HepG2 (cell line): ENCODE measurements around the gene TMEM97. TPM values are rescaled to one million over a fixed set of nuclear protein-coding genes. Genes with fewer than 3 reads are reported as not detected.
A peak's percentile ranks its signal among the peaks of the same experiment; 100 is the strongest.

Source experiments
- ATF3 ChIP-seq: sonication (generic); formaldehyde crosslinking; IDR thresholded peaks from 2 replicates; pipeline ENCODE4 v1.4.0; 2020; ENCODE audit warnings: missing genetic modification reagents
- FOXK2 ChIP-seq: fragments of 450-650 bp; IDR thresholded peaks from 2 replicates; pipeline ENCODE4 v1.6.1; 2016
- NFKBIZ ChIP-seq: IDR thresholded peaks from 2 replicates; pipeline ENCODE4 v1.6.1; 2018; ENCODE audit warnings: missing genetic modification reagents, missing compliant biosample characterization
- NR2C2 ChIP-seq: sonication (generic); formaldehyde crosslinking; IDR thresholded peaks from 2 replicates; pipeline ENCODE4 v1.4.0; 2020; ENCODE audit warnings: missing genetic modification reagents, mild to moderate bottlenecking, moderate library complexity, borderline replicate concordance
- PITX1 ChIP-seq: sonication (generic); formaldehyde crosslinking; IDR thresholded peaks from 2 replicates; pipeline ENCODE4 v1.5.1; 2020; ENCODE audit warnings: mild to moderate bottlenecking, missing genetic modification reagents
- RBFOX2 ChIP-seq: fragments of 200-400 bp; formaldehyde crosslinking; IDR thresholded peaks from 2 replicates; pipeline ENCODE4 v1.6.1; 2017; ENCODE audit warnings: low read depth, mild to moderate bottlenecking, low read length
- REPIN1 ChIP-seq: sonication (generic); formaldehyde crosslinking; IDR thresholded peaks from 2 replicates; pipeline ENCODE4 v1.8.0; 2022; ENCODE audit warnings: missing genetic modification reagents, low read depth, mild to moderate bottlenecking, borderline replicate concordance
- ZNF143 ChIP-seq: sonication (generic); formaldehyde crosslinking; IDR thresholded peaks from 2 replicates; pipeline ENCODE4 v1.4.0; 2020; ENCODE audit warnings: missing genetic modification reagents
- ZNF33A ChIP-seq: sonication (generic); formaldehyde crosslinking; IDR thresholded peaks from 2 replicates; pipeline ENCODE4 v1.5.1; 2020; ENCODE audit warnings: missing genetic modification reagents, mild to moderate bottlenecking, moderate library complexity, borderline replicate concordance
- ZNF546 ChIP-seq: sonication (generic); formaldehyde crosslinking; conservative IDR thresholded peaks from 2 replicates; pipeline ENCODE4 v1.8.1; 2023; ENCODE audit warnings: mild to moderate bottlenecking, missing genetic modification reagents
- ZNF567 ChIP-seq: sonication (generic); formaldehyde crosslinking; IDR thresholded peaks from 2 replicates; pipeline ENCODE4 v1.8.1; 2023; ENCODE audit warnings: mild to moderate bottlenecking, missing genetic modification reagents, borderline replicate concordance
- ZNF619 ChIP-seq: sonication (generic); formaldehyde crosslinking; IDR thresholded peaks from 2 replicates; pipeline ENCODE4 v1.4.0; 2020; ENCODE audit warnings: mild to moderate bottlenecking, missing genetic modification reagents
- ZNF788 ChIP-seq: sonication (generic); formaldehyde crosslinking; IDR thresholded peaks from 2 replicates; pipeline ENCODE4 v1.5.0; 2020; ENCODE audit warnings: mild to moderate bottlenecking, missing genetic modification reagents, borderline replicate concordance
- polyA plus RNA-seq, 8 experiments: library from polyadenylated mRNA; depleted of rRNA in 3 of 8; stranded (reverse) in 7 of 8; unstranded in 1 of 8; fragments of >200 nt; fragmentation: Illumina TruSeq in 4 of 8; extraction: Trizol in 4 of 8; gene quantifications; 2 replicates each; pipeline versions ENCODE4 v1.2.1 to v1.2.3, GENCODE V29; 2011 to 2016; ENCODE audit warnings: low read depth in 4 of 8, missing spikeins in 1 of 8, mixed read lengths in 1 of 8; ENCODE audit not compliant: insufficient read depth in 1 of 8
- total RNA-seq, 5 experiments: library from RNA; depleted of rRNA; stranded (reverse); fragments of >200 nt; fragmentation: Illumina TruSeq; extraction: Trizol; gene quantifications; 2 replicates each; pipeline ENCODE4 v1.2.3, GENCODE V29; 2016; ENCODE audit warnings: low read depth in 1 of 5
- TF ChIP-seq, protein P1 (sequence below): sonication (generic); formaldehyde crosslinking; IDR thresholded peaks from one replicate; pipeline ENCODE4 v1.5.1; 2020; ENCODE audit warnings: mild to moderate bottlenecking, missing genetic modification reagents; ENCODE audit errors: not compliant biosample characterization
- TF ChIP-seq, protein P2 (sequence below): IDR thresholded peaks from 2 replicates; pipeline ENCODE4 v1.6.1; 2016
- TF ChIP-seq, protein P3 (sequence below): sonication (generic); formaldehyde crosslinking; IDR thresholded peaks from 2 replicates; pipeline ENCODE4 v1.5.1; 2020; ENCODE audit warnings: missing genetic modification reagents, mild to moderate bottlenecking, borderline replicate concordance

Gene TMEM97
- total and polyA plus RNA-seq, 2 of the 13 experiments (the other 11 are each of a cell fraction or from before 2014, with no cell fraction given) = 69.6 to 137 TPM

GRCh38 chr17:28370035-28370743 lies 51.2 kb downstream of the TMEM97 start, which contains the start of gene VTN (continued):
- TF ChIP-seq, protein P1, sequence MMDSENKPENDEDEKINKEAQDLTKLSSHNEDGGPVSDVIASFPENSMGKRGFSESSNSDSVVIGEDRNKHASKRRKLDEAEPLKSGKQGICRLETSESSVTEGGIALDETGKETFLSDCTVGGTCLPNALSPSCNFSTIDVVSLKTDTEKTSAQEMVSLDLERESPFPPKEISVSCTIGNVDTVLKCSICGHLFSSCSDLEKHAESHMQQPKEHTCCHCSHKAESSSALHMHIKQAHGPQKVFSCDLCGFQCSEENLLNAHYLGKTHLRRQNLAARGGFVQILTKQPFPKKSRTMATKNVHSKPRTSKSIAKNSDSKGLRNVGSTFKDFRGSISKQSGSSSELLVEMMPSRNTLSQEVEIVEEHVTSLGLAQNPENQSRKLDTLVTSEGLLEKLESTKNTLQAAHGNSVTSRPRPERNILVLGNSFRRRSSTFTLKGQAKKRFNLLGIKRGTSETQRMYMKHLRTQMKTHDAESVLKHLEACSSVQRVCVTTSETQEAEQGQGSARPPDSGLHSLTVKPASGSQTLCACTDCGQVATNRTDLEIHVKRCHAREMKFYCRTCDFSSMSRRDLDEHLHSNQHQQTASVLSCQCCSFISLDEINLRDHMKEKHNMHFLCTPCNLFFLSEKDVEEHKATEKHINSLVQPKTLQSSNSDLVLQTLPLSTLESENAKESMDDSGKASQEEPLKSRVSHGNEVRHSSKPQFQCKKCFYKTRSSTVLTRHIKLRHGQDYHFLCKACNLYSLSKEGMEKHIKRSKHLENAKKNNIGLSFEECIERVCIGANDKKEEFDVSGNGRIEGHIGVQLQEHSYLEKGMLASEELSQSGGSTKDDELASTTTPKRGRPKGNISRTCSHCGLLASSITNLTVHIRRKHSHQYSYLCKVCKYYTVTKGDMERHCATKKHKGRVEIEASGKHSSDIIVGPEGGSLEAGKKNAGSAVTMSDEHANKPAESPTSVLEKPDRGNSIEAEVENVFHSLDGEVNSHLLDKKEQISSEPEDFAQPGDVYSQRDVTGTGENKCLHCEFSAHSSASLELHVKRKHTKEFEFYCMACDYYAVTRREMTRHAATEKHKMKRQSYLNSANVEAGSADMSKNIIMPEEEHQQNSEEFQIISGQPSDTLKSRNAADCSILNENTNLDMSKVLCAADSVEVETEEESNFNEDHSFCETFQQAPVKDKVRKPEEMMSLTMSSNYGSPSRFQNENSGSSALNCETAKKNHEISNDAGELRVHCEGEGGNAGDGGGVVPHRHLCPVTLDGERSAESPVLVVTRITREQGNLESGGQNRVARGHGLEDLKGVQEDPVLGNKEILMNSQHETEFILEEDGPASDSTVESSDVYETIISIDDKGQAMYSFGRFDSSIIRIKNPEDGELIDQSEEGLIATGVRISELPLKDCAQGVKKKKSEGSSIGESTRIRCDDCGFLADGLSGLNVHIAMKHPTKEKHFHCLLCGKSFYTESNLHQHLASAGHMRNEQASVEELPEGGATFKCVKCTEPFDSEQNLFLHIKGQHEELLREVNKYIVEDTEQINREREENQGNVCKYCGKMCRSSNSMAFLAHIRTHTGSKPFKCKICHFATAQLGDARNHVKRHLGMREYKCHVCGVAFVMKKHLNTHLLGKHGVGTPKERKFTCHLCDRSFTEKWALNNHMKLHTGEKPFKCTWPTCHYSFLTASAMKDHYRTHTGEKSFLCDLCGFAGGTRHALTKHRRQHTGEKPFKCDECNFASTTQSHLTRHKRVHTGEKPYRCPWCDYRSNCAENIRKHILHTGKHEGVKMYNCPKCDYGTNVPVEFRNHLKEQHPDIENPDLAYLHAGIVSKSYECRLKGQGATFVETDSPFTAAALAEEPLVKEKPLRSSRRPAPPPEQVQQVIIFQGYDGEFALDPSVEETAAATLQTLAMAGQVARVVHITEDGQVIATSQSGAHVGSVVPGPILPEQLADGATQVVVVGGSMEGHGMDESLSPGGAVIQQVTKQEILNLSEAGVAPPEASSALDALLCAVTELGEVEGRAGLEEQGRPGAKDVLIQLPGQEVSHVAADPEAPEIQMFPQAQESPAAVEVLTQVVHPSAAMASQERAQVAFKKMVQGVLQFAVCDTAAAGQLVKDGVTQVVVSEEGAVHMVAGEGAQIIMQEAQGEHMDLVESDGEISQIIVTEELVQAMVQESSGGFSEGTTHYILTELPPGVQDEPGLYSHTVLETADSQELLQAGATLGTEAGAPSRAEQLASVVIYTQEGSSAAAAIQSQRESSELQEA (CRISPR knock-in tag) = no peak
- TF ChIP-seq, protein P2, sequence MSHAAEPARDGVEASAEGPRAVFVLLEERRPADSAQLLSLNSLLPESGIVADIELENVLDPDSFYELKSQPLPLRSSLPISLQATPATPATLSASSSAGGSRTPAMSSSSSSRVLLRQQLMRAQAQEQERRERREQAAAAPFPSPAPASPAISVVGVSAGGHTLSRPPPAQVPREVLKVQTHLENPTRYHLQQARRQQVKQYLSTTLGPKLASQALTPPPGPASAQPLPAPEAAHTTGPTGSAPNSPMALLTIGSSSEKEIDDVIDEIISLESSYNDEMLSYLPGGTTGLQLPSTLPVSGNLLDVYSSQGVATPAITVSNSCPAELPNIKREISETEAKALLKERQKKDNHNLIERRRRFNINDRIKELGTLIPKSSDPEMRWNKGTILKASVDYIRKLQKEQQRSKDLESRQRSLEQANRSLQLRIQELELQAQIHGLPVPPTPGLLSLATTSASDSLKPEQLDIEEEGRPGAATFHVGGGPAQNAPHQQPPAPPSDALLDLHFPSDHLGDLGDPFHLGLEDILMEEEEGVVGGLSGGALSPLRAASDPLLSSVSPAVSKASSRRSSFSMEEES (CRISPR knock-in tag) = no peak
- TF ChIP-seq ZNF33A (CRISPR knock-in tag) = no peak
- no peak for TF ChIP-seq RBFOX2
- TF ChIP-seq FOXK2 = peak; percentile 9; the same call in 1 of the 2 replicates
- peak; percentile 86; the same call in 1 of the 2 replicates for TF ChIP-seq NFKBIZ (CRISPR knock-in tag)
- TF ChIP-seq PITX1 (CRISPR knock-in tag) = peak; percentile 99
- TF ChIP-seq, protein P3, sequence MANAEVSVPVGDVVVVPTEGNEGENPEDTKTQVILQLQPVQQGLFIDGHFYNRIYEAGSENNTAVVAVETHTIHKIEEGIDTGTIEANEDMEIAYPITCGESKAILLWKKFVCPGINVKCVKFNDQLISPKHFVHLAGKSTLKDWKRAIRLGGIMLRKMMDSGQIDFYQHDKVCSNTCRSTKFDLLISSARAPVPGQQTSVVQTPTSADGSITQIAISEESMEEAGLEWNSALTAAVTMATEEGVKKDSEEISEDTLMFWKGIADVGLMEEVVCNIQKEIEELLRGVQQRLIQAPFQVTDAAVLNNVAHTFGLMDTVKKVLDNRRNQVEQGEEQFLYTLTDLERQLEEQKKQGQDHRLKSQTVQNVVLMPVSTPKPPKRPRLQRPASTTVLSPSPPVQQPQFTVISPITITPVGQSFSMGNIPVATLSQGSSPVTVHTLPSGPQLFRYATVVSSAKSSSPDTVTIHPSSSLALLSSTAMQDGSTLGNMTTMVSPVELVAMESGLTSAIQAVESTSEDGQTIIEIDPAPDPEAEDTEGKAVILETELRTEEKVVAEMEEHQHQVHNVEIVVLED = peak; percentile 34; the same call in 1 of the 2 replicates
- TF ChIP-seq REPIN1 (CRISPR knock-in tag) = peak; percentile 39; the same call in 1 of the 2 replicates
- TF ChIP-seq ZNF143 (CRISPR knock-in tag) = peak; percentile 57
- TF ChIP-seq ZNF788 (CRISPR knock-in tag) = peak; percentile 86; the same call in 1 of the 2 replicates
- peak; percentile 58; the same call in 1 of the 2 replicates for TF ChIP-seq ATF3
- no peak for TF ChIP-seq ZNF619 (CRISPR knock-in tag)
- 0 out of 2 replicates have a peak, but pooled peaks have one; percentile 27 for TF ChIP-seq ZNF567 (CRISPR knock-in tag)
- TF ChIP-seq NR2C2 (CRISPR knock-in tag) = peak; percentile 89
- TF ChIP-seq ZNF546 (CRISPR knock-in tag) = no peak
